ENCODE results near the gene IREB2. TPM values are rescaled to one million over a fixed set of nuclear protein-coding genes. Genes with fewer than 3 reads are reported as not detected.

IREB2 gene
- total and polyA plus RNA-seq, 2 experiments from 2014 or later = 23.4 to 34.2 TPM

DNA sequence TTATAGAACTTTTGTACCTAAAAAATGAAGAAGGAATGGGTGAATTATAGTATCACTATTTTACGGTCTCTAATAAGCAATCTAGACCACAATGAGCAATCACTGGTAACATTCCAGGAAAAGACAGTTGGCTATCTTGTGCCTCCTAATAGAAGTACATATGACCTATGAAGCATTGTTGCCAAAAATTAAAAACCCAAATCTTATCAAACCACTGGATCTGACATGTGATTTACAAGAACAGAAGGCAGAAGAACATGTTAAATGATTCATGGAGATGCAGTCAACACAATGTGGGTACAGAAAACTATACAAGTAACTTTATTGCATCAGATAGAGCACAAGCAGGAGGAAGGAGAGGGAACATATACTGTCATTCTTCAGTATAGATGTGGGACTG is 54.9 kb downstream of the IREB2 start:
- peaks cover 14% of the 10 kb centered on the region for H3K4me1 ChIP-seq (ENCODE audit: low read depth)
- no peak overlapping the region for H3K27ac ChIP-seq
- TF ChIP-seq, protein P1, sequence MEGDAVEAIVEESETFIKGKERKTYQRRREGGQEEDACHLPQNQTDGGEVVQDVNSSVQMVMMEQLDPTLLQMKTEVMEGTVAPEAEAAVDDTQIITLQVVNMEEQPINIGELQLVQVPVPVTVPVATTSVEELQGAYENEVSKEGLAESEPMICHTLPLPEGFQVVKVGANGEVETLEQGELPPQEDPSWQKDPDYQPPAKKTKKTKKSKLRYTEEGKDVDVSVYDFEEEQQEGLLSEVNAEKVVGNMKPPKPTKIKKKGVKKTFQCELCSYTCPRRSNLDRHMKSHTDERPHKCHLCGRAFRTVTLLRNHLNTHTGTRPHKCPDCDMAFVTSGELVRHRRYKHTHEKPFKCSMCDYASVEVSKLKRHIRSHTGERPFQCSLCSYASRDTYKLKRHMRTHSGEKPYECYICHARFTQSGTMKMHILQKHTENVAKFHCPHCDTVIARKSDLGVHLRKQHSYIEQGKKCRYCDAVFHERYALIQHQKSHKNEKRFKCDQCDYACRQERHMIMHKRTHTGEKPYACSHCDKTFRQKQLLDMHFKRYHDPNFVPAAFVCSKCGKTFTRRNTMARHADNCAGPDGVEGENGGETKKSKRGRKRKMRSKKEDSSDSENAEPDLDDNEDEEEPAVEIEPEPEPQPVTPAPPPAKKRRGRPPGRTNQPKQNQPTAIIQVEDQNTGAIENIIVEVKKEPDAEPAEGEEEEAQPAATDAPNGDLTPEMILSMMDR (IDR thresholded peaks at IDR 0.05; ENCODE audit: low read depth, low read length) = no peak
- H3K9me3 ChIP-seq (ENCODE audit: low read depth) = no peaks in the 10 kb centered on the region
- DNase-seq (ENCODE audit: low read depth in 1 of 2, low spot score in 1 of 2) = peak in 1 of 2 donors; percentile 63
- peaks cover 76% of the 10 kb centered on the region for H3K36me3 ChIP-seq
- no peak overlapping the region for H3K4me3 ChIP-seq
- no peaks in the 10 kb centered on the region for H3K27me3 ChIP-seq

DNA sequence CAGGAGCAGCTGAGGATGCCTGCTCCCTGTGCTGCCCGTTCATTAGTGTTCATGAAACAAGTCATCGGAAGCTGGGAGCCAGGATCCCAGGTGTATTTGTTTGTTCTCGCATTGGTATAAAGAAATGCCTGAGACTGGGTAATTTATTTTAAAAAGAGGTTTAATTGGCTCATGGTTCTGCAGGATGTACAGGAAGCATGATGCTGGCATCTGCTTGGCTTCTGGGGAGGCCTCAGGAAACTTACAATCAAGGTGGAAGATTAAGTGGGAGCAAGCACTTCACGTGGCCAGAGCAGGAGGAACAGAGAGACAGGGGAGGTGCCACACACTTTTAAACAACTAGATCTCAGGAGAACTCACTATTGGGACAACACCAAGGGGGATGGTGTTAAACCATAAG is 63.8 kb downstream of the IREB2 start:
- Histone ChIP-seq H3K9me3 (ENCODE audit: low read depth) (no peaks in the 10 kb centered on the region), H3K27ac (no peak overlapping the region), H3K4me1 (ENCODE audit: low read depth) (peaks cover 12% of the 10 kb centered on the region), H3K27me3 (no peaks in the 10 kb centered on the region), H3K4me3 (no peak overlapping the region), H3K36me3 (peaks cover 29% of the 10 kb centered on the region)
- TF ChIP-seq, protein P1 (IDR thresholded peaks at IDR 0.05; ENCODE audit: low read depth, low read length) = no peak
- no peak for DNase-seq (ENCODE audit: low read depth in 1 of 2, low spot score in 1 of 2)

DNA sequence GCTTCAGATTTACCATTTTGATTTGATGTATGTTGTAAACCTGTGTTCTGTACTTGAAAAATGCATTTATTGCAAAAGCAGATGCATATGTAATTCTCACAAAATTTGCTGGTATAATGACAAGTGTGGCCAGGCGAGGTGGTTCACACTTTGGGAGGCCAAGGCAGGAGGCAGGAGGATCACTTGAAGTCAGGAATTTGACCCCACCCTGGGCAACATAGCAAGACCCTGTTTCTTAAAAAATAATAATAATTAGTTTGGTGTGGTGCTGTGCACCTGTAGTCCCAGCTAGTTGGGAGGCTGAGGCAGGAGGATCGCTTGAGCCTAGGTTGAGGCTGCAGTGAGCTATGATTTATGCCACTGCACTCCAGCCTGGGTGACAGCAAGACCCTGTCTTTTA is 64.6 kb downstream of the IREB2 start:
- Histone ChIP-seq H3K4me3 (no peak overlapping the region), H3K4me1 (ENCODE audit: low read depth) (peaks cover 4% of the 10 kb centered on the region), H3K27me3 (no peaks in the 10 kb centered on the region), H3K9me3 (ENCODE audit: low read depth) (no peaks in the 10 kb centered on the region), H3K36me3 (peaks cover 21% of the 10 kb centered on the region), H3K27ac (no peak overlapping the region)
- DNase-seq (ENCODE audit: low read depth in 1 of 2, low spot score in 1 of 2) = no peak
- TF ChIP-seq, protein P1 (IDR thresholded peaks at IDR 0.05; ENCODE audit: low read depth, low read length) = no peak

DNA sequence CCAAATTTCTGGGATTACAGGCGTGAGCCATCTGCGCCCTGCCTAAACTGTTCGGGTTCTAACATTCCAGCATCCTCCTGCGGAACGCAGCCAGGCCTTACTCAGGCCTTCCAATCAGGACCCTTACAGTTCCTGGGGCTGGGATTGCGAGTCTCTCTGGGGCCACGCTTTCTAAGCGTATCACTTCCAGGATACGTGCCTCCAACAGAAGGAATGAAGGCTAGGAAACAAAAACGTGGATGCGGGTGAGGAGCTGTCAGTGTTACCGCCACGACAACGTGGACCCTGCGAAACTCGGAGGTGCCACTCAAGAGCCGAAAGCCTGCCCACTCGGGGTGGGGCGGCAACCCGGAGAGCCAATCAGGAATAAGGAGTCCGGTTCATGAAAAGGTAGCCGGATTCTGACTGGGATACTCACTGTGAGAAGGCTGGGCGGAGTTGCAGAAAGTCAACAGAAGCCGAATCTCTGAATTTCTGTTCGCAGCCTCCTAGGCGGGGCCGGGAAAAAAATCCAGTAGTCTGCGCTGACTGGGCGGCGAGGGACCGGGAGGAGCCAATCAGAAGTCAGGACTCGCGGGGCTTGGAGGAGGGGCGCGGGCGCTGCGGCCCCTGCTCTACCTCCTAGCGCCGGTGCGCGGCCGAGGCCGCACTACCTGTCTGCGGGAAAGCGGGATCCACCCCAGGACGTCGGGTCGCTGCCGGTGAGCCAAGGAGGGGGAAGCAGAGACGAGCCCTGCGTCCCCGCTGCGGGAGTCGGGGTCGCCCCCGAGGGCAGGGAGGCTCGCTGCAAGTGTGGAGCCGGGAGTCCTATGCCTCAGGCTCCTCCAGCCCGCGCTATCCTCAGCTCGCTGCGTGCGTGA is 69.2 kb downstream of the IREB2 start, which contains the start of gene HYKK:
Gene HYKK, plus strand, starts transcription at position 607 of the 860 bp plus-strand sequence. CDS start 5,512 bp downstream, outside the sequence.
- peak; percentile 97 to 98 for DNase-seq (ENCODE audit: low read depth in 1 of 2, low spot score in 1 of 2)
- TF ChIP-seq, protein P1 (IDR thresholded peaks at IDR 0.05; ENCODE audit: low read depth, low read length) = no peak
- H3K27ac ChIP-seq = no peak within 1 kb of the TSS
- H3K4me1 ChIP-seq (ENCODE audit: low read depth) = no peaks in the 10 kb centered on the region
- H3K27me3 ChIP-seq = peaks cover 16% of the 10 kb centered on the region
- no peaks in the 10 kb centered on the region for H3K9me3 ChIP-seq (ENCODE audit: low read depth)
- H3K4me3 ChIP-seq = peak within 1 kb of the TSS; percentile 57
- H3K36me3 ChIP-seq = no peaks in the 10 kb centered on the region

DNA sequence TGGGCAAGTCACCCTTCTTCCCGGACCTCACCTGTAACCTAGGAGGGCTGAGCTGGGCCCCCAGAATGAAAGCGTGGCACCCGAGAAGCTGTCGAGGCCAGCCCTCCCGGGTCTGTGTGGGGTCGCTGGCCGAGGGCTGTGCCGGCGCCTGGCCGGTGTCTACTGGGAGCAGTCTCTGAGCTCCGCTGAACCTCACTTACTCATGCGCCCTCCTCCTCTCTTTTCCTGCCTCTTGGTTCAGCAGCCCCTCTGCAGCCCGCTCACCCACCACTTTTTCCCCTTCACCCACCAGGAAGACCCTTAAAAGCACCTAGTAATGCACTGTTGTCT is 69.8 kb downstream of the IREB2 start:
- peaks cover 16% of the 10 kb centered on the region for H3K27me3 ChIP-seq
- H3K4me3 ChIP-seq = peak overlapping the region; percentile 57
- no peak overlapping the region for H3K27ac ChIP-seq
- DNase-seq (ENCODE audit: low read depth in 1 of 2, low spot score in 1 of 2) = no peak
- TF ChIP-seq, protein P1 (IDR thresholded peaks at IDR 0.05; ENCODE audit: low read depth, low read length) = no peak
- H3K36me3 ChIP-seq = no peaks in the 10 kb centered on the region
- no peaks in the 10 kb centered on the region for H3K4me1 ChIP-seq (ENCODE audit: low read depth)
- no peaks in the 10 kb centered on the region for H3K9me3 ChIP-seq (ENCODE audit: low read depth)
